EL (cell line): ENCODE data around the gene RAE1.
"Not testable (repeated sequence)": the region's sequence is repeated elsewhere in the genome, so short reads cannot be mapped to it uniquely, and the experiment has no call there.

Experiments used
- DNase-seq: peaks from one replicate; pipeline ENCODE4 v3.0.0-alpha.2; 2016

Gene RAE1

GRCh38 chr20:57417051-57417689 is 66.1 kb downstream of the RAE1 start:
- DNase-seq = no peak

- DNase-seq = no peak
Measured at GRCh38 chr20:57417830-57418780, 67.0 kb downstream of the RAE1 start.

- DNase-seq = not testable (repeated sequence)
Measured at GRCh38 chr20:57419479-57419878, 68.4 kb downstream of the RAE1 start.

- DNase-seq = no peak
Measured at GRCh38 chr20:57420571-57421252, 69.7 kb downstream of the RAE1 start.

GRCh38 chr20:57421253-57422220 is 70.5 kb downstream of the RAE1 start:
- DNase-seq = no peak

- DNase-seq = no peak
Measured at GRCh38 chr20:57422254-57422653, 71.2 kb downstream of the RAE1 start.

- no peak for DNase-seq
Measured at GRCh38 chr20:57425150-57426013, 74.3 kb downstream of the RAE1 start.

GRCh38 chr20:57426271-57426689 is 75.2 kb downstream of the RAE1 start:
- DNase-seq = no peak

GRCh38 chr20:57426831-57427230 is 75.8 kb downstream of the RAE1 start:
- no peak for DNase-seq

- no peak for DNase-seq
Measured at GRCh38 chr20:57428324-57429158, 77.5 kb downstream of the RAE1 start.
